Pulmonary artery endothelial cell (primary cell): ENCODE measurements around the gene KAT2B. TPM values are rescaled to one million over a fixed set of nuclear protein-coding genes. Genes with fewer than 3 reads are reported as not detected.

Experiments used
- total RNA-seq: library from RNA; depleted of rRNA; stranded (reverse); fragments of >200 nt; gene quantifications from 2 replicates; pipeline ENCODE4 v1.2.3, GENCODE V29; 2014

Gene KAT2B
- total RNA-seq, 1 donor from 2014 or later = 7.1 TPM

Other genes starting within 250 kb of the KAT2B start
- gene EFHB, start 106.2 kb upstream of the KAT2B start, total RNA-seq = 0.20 and 0.32 TPM in 2 replicates
- 83.0 and 85.4 TPM in 2 replicates for gene RAB5A, start 93.3 kb upstream of the KAT2B start, total RNA-seq
- not detected in 2 replicates for gene PP2D1, start 28.2 kb upstream of the KAT2B start, total RNA-seq
- 5.4 and 8.8 TPM in 2 replicates for gene SGO1, start 145.8 kb downstream of the KAT2B start, total RNA-seq